Middle frontal gyrus (tissue), 1 donor: Measurements from ENCODE around the gene C10orf71.

Source experiments
- DNase-seq: peaks from one replicate; pipeline ENCODE4 v3.0.0-alpha.2; 2015; ENCODE audit warnings: low spot score; ENCODE audit errors: extremely low spot score

C10orf71 gene, protein sequence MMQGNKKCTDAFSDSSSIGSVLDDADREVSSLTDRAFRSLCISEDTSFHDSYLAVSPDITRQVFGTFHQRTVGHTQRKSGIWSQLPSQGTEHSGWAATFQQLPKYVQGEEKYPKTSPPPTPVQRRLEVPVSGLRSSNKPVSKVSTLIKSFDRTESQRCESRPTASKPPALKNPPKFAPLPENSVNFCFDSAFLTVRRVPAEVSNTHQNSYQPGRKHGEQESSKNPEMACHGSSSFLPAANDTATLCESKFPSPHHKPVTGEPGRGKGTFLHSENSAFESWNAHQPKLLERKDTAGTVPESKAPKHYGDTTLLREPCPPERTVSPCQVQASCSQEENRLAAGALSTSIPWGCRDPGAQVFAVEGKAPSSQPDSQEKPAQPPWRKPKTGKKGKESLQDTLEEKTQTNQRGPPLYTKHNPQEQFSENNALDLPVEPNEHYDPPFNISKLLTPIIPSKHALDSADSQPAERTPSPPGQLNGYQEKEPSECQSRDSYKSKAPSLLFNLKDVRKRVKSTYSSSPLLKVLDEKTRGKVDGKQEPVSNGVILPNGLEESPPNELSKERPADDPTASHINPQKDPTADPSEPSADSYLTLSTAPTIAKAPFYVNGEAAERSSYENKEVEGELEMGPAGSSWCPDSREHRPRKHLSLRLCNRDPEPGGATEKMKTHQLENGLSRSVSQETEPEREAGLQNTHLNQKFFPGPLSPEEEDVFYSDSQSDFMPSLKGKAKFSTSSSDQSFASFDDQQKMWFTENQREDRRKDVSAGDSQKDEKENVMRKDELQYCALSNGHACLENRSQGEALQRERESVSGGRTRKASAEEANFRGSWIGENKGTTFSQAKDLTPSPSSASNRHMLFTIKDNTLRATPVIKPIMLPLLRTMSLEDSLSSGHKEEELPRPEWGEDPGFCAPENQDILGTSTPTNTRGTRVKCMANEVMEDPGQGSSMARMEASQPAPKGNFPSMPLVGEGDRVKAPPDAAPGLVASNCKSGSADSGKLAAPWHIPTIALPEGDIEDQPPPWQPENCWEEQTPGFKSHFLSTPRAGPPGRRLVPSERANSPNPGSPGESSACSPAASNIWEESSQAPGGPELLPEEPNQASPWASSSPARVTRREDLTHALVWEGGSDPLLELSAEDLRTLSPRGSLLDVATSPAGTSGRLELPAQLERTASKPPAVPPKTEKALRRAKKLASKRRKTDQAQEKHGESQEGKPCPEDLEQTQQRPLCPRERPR (N-terminal part only)

DNA sequence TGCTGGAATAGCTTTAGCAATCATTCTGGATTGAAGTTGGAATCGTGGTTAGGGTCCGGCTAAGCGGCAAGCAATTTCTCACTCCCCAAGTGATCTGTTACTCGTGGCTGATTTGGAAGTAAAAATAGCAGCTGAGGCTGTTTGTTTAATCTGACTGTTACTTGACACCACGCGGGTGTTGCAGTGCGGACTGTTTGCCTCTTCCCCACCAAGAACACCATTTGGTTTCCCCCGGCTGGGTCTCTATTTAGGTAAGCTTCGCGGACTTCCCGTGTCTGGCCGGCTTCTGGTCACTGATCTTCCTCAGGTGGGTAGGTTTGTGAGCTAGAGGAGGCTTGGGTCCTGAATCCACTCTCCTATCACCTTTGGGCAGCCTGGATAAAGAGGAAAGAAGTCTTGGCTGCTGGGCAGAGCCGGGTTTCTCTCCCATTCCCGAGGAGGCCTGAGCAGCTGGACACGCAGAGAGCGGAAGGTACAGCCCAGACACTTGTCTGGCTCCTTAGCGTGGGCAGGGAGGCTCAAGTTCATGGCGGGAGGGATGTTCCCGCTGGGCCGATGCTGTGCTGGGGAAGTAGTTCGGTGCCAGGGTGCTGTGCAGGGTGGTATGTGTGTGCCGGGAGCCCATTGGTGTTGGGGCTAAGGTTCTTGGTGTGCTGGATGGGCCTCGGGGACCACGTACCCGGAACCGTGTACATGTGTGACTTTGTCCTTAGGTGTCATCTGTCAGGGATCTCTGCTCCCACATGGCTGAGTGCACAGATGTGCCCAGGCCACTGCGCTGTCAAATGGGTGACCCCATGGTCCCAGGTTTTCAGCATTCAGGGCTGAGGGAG, at the start of gene C10orf71:
Gene C10orf71, plus strand, starts transcription at position 188 of the 833 bp plus-strand sequence. CDS start 23,376 bp downstream, outside the sequence.
- DNase-seq = no peak

DNA sequence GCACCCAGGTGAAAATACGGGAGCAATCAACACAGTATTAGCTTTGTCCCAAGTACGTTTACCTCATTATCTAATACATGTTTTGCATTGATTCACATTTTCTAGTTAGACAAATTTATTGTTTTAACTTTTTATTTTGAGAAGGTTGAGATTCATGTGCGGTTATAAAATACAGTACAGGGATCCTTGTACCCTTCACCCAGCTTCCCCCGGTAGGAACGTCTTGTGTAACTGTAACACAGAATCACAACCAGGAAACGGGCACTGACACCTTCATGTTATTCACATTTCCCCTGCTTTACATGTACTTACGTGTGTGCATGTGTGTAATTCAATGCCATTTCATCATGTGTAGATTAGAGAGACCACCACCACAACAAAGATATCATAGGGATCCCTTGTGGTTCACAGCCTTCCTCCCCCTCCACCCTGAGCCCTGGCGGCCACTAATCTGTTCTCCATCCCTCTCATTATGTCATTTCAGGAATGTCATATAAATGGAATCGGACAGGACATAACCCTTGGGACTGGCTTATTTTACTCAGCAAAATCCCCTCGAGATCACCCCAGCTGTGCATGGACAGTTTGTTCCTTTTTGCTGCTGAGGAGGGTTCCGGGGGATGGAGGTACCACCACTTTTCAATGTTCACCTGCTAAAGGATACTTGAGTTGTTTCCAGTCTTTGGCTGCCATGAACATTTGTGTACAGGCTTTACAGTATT, 46.5 kb upstream of the C10orf71 start:
- no peak for DNase-seq

DNA sequence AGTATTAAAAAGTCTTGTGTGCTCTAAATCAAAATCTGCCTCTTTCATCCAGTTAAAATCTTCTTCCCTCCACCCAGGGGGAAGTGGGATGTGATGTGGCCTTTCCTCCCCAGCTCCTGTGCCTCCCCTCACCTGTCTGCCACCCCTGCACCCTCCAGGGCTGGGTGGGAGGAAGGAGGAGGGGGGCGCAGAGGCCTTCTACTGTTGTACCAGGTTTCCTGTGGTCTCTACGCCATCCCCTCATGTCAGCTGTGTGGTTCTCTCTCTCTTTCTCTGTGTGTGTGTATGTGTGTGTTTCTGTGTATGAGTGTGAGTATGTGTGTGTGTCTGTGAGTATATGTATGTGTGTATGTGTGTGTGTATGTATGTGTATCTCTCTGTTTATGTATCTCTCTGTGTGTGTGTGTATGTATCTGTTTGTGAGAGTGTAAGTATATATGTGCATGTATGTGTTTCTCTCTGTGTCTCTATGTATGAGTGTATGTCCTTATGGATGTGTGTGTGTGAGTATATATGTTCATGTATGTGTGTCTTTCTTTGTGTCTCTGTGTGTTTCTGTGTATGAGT, 45.5 kb upstream of the C10orf71 start:
- DNase-seq = no peak

DNA sequence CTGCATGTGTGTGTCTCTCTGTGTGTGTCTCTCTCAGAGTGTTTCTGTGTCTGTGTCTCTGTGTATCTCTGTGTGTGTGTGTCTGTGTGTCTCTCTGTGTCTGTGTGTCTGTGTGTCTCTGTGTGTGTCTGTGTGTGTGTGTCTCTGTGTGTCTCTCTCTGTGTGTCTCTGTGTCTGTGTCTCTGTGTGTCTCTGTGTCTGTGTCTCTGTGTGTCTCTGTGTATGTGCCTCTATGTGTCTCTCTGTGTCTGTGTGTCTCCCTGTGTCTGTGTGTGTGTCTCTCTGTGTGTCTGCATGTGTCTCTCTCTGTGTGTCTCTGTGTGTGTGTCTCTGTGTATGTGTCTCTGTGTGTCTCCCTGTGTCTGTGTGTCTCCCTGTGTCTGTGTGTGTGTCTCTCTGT, 44.8 kb upstream of the C10orf71 start:
- DNase-seq = no peak

DNA sequence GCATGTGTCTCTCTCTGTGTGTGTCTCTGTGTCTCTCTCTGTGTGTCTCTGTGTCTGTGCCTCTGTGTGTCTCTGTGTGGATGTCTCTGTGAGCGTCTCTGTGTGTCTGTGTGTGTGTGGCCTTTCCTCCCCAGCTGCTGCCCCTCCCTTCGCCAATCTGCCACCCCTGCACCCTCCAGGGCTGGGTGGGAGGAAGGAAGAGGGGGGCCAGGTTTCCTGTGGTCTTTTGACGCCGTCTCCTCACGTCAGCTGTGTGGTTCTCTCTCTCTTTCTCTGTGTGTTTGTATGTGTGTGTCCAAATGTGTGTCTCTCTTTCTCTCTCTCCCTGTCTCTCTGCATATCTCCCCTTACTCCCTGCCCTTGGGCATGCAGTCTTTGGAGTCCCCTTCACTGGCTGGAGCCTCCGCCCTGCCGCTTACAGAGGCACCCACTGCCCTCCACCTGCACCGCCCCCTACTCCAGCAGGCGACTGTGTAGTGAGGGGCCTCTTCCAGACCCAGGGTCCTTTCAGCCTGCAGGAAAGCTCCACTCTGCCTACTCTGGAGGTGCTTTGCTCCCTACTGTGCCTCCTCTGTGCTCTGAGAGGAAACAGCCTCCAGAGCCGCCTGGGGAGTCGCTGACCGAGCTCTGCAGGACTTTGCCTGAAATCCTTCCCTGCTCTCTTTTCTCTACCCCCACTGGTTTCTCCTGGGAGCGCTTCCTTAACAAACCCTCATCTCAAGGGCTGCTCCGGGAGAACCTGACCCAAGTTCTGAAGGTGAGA, 44.2 kb upstream of the C10orf71 start:
- DNase-seq = no peak

DNA sequence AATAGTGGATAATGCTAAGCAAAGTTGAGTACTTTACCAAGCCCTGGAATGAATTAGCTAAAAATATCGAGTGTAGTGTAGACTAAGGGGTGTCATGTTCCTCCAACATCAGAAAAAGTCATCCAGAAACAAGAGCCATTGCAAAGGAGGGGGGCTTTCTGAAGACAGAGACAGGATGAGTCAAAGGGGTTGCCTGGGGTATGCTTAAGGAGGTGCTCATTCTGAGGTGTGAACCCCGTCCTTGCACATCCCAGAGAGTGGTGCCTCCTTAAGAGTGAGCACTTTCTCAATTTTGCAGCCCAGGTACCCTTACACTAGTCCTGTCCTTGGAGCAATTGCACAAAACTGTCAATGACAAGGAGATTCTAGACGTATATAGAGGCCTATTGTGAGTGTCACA, 43.1 kb upstream of the C10orf71 start:
- no peak for DNase-seq

DNA sequence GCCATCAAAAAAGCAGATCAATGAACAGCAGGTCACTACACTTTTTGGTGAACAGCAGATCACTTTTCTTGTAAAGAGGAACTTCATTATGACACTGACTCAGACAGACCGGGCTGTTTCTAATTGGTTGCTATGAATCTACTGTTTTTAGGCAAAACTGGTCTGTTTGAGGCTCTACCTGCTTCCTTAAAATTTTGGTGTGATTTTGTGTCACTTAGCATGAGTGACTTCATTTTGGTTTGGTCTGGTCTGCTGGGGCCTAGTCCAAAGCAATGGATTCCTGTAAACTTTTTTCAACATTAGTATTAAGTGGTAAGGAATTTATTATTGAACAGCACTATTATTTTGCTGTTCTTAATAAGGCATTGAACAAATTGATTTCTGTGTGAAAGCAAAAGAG, 41.8 kb upstream of the C10orf71 start:
- no peak for DNase-seq

DNA sequence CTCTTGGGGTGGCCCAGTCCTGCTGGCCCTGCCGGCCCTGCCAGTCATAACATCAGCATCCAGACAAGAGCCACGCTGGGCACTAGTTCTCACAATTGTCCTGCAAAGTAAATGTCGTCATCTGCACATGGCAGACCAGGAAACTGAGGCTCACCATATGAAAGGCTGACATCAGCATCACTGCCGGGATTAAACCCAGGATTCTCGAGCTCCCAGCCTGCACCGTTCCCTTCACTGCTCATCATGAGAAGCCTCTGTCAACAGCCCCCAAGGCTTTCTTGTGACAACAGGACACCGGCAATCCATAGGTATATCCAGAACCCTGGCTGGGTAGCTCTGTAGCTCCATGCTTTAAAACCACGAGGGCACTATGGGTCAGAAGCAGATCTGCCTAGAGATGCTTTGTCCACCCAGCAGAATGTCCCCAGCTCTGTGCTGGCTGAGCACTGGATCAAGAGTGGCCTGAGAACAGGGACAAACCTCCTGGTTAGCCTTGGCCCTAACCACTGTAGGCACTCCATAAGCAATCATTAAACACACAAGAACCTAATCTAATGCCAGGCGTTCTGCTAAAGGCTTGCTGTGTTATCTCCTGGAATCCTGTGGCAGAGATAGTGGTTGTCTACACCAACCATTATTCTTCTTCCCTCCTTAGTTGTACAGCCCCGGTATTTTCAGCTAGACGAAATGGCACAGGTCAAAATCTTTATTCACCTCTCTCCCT, 41.2 kb upstream of the C10orf71 start:
- no peak for DNase-seq

DNA sequence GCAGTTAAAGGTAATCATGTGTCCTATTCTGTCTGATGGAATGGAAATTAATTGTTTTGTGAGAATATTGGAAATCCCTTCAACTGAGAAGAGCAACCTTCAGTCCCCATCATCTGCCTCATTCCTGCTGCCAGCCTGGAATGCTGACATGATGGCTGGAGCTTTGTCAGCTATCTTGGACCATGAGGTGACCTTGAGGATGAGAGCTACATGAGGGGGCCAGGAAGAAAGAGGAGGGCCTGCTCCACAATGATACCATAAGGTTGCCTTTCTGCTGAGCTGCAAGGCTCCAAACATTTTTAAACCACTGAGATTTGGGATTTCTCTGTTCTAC, 40.7 kb upstream of the C10orf71 start:
- DNase-seq = no peak

DNA sequence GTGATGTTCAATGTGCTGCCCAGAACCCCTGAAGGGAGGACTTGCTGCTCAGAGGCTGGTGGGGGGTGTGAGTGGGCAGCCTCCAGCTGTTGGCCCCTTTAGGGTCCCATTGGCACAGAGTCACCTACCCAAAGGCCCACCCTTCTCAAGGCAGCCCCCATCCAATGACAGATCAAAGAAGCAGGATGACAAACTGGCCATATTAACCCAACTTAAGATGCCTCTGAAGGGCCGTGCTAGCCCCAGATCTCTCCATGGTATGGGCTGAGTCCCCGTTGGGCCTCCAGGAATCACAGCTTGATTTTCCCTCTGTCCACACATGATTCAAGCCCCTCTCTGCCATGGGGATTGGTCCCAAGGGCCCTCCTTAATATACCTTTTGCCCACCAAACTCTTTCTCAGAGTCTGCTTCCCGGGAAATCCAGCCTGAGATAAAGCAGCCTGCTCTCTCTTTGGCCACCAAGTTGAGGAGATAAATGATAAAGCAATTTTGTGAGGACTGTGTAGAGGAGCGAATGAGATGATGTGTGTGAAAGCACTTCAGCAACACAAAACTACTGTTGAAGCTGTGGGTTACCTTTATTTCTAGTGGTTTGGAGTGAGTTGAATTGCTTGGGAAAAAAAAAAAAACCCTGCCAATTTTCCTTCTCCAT, 38.2 kb upstream of the C10orf71 start:
- no peak for DNase-seq

DNA sequence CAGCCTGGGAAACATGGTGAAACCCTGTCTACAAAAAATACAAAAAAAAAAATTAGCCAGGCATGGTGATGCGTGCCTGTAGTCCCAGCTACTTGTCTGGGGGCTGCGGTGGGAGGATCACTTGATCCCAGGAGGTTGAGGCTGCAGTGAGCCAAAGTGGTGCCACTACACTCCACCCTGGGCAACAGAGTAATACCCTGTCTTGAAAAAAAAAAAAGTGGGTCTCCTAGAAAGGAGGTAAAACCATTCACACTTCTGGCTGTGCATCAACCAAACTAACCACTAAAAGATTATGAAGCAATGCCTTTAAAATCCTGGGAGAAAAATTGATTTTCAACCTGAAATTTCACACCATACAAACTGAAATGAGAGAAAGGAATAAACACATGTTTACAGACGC, 35.4 kb upstream of the C10orf71 start:
- no peak for DNase-seq

DNA sequence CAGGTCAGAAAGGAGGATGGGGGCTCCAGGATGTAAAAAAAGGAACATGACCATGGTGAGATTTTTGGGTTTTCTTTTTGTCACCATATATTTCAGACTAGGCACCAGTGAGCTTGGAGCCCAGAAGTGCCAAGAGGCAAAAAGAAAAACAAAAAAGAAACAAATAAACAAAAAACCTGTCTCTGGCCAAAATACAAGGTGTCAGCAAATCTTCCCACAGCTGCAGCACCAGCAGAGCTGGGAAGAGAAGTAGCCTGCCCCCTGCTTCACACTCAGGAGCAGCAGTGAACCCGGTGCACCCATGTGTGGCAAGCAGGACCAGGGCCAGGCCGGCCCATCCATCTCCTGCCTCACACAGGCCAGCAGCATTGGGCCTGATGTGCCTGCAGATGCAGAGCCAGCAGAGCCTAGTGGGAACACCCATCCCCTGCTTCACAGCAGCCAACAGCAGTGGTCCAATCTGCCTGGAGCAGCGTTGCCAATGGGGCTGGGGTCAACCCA, 34.7 kb upstream of the C10orf71 start:
- no peak for DNase-seq

DNA sequence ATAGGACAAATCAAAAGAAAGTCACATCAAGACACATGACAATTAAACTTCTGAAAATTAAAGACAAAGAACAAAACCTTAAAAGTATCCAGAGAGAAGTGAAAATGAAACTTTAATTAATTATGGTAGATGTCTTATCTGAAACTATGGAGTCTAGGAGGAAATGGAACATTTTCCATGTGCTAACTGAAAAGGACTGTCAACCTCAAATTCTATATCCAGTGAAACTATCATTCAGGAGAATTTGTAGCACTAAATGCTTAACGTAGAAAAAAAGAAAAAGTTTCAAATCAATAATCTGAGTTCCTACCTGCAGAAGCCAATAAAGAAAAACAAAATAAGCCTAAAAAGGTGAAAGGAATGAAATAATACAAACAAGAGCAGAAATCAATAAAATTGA, 33.1 kb upstream of the C10orf71 start:
- DNase-seq = no peak

DNA sequence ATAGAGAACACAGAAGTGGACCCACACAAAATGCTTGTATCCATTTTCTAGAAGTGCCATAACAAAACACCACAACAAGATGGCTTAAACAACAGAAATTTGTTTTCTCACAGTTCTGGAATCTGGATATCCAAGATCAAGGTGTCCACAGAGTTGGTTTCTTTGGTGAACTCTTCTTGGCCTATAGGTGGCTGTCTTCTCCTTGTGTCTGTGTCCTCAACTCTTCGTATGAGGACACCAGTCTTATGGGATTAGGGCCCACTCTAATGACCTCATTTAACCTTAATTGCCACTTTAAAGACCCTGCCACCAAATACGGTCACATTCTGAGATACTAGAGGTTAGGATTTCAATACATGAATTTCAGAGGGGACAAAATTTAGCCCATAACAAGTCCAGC, 30.8 kb upstream of the C10orf71 start:
- DNase-seq = no peak

DNA sequence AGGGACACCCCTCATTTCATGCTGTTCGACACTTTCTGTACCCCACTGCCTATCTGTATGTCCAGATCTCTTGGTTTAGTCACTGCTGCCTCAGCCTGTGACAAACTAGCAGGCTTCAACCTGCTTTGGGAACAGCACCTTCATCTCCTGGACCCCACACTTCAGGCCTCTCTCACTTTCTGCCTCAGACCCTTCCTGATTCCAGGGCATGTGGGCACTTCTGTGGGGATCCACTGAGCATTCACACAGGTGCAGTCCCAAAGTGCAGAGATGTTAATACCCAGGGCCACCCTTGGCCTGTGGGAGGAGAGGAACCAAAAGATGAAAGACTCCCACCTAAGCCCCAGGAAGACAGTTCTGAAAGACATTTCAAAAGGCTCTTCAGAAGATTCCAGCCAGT, 29.4 kb upstream of the C10orf71 start:
- no peak for DNase-seq

DNA sequence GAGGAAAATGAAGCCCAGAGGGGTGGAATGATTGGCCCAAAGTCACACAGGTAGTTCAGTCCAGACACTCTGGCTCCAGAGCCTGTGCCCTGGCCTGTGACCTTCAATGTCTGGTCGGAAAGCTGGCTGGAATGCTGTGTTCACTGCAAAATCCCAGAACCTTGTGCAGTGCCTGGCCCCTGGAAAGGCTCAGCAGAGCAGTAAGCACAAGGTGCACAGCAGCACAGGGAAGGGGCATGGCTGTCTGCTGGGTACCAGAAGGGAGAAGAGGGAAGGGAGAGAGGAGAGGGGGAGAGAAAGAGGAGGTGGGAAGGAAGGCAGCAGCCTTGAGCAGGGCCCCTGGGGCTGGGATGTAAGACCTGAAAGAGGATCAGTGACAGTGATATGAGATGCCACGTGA, 28.4 kb upstream of the C10orf71 start:
- no peak for DNase-seq

DNA sequence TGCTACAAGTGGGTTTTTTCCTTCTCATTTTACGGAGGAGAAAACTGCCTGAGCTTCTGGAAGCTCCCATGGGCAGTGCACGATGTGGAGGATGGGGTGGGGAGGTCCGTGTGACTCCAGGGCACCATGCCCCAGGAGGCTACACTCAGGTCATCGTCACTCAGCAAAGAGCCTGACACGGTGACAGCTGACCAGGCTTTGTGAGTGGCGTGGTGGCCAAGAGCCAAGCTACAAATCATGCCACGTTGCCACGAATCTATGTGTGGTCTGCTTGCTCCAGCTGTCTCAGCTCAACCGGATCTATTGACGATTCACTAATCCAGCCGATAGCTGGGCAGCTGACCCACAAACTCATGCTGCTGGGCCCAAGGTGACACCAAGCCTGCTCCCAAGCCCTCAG, 27.6 kb upstream of the C10orf71 start:
- DNase-seq = no peak
